ENCODE results near the gene CXXC5. TPM values are rescaled to one million over a fixed set of nuclear protein-coding genes. Genes with fewer than 3 reads are reported as not detected.
A peak's percentile ranks its signal among the peaks of the same experiment; 100 is the strongest.

Gene CXXC5
- total RNA-seq, 1 donor from 2014 or later: 37.1 TPM

- DNase-seq: peak; percentile 51
Measured at GRCh38 chr5:139682016-139682975, 34.1 kb downstream of the CXXC5 start.

DNA sequence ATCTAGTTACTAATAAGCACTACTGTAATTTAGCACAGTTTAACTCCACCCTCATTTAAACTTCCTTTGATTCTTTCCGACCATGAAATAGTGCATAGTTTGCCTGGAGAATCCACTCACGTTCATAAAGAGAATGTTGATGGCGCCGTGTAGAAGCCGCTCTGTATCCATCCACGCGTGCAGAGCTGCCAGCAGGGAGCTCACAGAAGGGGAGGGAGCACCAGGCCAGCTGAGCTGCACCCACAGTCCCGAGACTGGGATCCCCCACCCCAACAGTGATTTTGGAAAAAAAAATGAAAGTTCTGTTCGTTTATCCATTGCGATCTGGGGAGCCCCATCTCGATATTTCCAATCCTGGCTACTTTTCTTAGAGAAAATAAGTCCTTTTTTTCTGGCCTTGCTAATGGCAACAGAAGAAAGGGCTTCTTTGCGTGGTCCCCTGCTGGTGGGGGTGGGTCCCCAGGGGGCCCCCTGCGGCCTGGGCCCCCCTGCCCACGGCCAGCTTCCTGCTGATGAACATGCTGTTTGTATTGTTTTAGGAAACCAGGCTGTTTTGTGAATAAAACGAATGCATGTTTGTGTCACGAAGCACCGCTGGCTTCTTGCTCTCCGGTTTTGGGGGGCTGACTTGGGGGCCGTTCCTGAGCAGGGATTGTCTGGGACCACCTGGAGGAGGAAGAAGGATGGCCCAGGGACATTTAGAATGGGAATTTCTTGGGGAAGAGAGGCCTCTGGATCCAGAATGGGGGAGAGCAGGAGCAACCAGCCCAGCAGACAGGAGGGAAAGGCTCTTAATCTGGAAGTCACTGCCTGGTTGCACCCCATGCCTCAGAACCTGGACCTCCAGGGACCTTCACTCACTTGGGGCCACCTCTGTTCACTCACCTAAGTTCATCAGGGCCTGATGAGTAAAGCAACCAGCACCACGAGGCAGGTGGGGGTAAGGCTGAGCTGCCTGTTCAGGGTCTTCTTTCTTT lies 35.4 kb downstream of the CXXC5 start:
- DNase-seq: no peak

DNA sequence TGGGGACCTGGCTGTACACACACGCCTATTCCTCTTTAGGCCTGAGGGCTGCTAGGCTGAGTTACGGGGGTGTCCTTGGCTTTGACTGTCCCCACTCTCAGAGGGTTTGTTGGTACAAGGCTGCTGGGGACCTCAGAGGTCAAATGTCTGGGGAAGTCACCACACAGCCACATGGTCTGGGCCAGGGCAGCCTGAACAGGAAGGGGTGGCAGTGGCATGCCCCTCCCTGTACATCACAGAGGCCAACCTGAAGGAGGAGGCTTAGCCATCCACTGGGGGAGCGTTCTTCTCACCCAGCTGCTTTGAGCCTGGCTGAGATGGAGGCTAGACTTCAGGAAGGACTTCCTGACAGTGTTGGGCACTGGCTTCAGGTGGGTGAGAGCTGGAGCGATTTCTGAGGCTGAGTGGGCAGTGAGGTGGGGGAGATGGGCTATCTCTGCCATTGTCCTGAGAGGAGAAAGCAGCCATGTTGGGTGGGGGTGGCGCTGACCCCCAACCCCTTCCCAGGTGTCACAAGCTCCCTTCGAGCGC lies 36.3 kb downstream of the CXXC5 start:
- DNase-seq: no peak

DNA sequence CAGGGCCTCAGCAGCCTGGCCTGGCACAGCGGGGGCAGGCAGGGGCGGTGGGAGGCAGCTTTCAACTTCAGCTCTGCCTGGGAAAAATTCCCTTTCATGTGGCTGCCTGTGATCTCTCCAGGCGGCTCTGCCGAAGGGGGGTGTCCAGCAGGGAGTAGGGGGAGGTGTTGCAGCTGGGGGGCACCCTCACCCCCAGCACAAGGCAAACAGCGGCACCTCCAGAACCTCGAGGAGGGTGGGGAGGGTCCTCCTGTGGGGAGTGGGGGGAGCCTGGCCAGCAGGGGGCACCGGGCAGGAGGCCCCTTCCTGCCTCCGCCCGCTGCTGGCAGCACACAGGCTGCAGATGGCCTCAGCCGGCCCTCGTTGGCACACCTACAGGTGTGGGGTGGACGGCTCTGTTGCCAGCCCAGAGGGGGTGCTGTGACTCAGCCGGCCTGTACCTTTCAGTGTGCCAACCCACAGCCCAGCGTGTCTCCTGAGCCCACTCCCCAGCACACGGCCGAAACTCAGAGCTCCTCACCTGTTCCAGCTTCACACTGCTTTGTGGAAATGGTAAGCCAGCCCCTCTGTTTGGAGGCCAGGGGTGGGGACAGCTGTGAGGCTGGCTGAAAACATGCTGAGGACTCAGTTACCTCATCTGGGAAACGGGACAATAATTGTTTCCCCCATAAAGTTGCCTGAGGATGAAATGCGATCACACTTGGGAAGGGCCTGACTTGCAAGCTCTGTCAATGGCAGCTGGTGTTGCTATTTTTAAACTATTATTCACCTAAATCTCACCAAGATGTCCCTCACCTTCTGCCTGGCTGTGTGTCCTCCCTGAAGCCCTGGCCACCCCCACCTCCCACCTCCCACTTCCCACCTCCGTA lies 37.0 kb downstream of the CXXC5 start:
- DNase-seq: no peak

- DNase-seq: no peak
Measured at GRCh38 chr5:139685886-139686285, 37.7 kb downstream of the CXXC5 start.

DNA sequence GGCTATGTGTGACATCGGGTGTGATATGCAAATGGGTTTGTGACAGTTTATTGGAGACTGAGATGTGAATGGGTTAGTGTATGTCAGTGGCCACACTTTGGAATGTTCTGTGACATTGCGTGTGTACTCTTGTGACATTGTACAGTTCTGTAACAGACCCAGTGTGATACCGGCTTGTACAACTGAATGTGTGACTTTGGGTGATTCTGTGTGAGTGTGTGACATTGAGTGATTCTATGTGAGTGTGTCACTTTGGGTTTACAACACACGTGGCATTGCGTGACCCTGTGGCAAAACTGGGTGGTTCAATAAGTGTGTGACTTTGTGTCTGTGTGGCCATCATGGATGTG lies 38.2 kb downstream of the CXXC5 start:
- no peak for DNase-seq

GRCh38 chr5:139686706-139687441 lies 38.7 kb downstream of the CXXC5 start:
- no peak for DNase-seq

DNA sequence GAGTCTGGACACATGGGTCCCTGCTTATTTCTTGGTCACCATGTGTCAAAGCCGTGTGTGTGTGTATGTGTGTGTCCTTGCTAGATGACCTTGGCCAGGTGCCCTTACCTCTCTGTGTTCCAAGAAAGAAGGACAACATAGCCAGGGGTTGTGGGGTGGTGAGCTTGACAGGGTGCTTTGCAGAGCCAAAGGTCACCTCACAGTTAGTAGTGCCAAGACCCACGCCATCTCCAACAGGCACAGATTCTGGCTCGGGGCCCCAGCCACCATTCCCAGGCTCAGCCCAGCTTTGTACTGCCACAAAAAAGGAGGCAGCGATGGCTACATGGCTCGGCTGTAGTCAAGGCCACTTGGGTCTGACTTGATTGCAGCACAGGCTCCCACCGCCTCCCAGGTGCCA lies 39.5 kb downstream of the CXXC5 start:
- no peak for DNase-seq

DNA sequence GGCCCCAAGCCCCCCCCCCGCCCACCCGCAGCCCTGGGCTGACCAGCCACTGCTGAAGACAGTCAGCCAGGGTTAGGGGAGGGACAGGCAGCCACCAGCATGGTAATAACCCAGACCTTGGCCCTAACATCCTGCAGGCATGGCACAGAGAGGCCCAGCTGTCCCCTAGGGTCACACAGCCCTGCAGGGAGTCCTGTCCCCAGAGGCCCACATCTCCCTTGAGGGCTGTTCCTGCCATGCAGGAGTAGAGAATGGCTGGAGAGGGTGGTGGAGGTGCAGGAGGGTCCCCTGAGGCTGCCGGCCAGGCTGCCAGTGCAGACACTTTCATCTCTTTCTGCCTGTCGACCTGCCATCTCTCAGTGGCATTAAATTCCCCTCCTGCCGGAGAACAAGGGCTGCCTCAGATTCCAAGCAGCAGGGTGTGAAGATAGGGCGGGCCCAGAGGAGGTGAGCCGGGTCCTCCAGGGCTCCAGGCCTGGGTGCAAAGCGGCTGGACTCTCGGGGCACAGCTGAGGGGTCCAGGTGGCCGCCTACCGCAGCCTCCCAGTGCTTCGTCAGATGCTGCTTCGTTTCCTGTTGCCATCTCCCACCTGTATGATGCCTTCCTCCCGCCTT lies 40.0 kb downstream of the CXXC5 start:
- no peak for DNase-seq

GRCh38 chr5:139688751-139689372 lies 40.7 kb downstream of the CXXC5 start:
- no peak for DNase-seq

- no peak for DNase-seq
Measured at GRCh38 chr5:139689631-139690063, 41.5 kb downstream of the CXXC5 start.

GRCh38 chr5:139690064-139690802 lies 42.1 kb downstream of the CXXC5 start:
- no peak for DNase-seq

- DNase-seq: no peak
Measured at GRCh38 chr5:139690803-139691629, 42.9 kb downstream of the CXXC5 start.

DNA sequence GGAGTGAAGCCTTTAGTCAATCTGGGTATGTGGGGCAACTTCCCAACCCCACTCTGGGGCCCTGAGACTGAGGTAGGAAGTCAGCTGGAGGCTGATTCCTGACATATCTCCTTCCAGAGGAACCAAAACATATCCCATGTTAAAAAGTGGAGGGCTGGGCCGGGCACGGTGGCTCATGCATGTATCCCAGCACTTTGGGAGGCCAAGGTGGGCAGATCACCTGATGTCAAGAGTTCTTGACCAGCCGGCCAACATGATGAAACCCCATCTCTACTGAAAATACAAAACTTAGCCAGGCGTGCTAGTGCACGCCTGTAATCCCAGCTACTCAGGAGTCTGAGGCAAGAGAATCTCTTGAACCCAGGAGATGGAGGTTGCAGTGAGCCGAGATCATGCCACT lies 44.0 kb downstream of the CXXC5 start:
- no peak for DNase-seq

- DNase-seq: no peak
Measured at GRCh38 chr5:139692679-139693308, 44.6 kb downstream of the CXXC5 start.

- no peak for DNase-seq
Measured at GRCh38 chr5:139693676-139694364, 45.7 kb downstream of the CXXC5 start.

- DNase-seq: no peak
Measured at GRCh38 chr5:139694556-139695177, 46.5 kb downstream of the CXXC5 start.
